K562 (cell line): ENCODE measurements around the gene LNPEP. TPM values are rescaled to one million over a fixed set of nuclear protein-coding genes. Genes with fewer than 3 reads are reported as not detected.

Source experiments
- KDM5B ChIP-seq: fragments of 200-600 bp; sonication (generic); IDR thresholded peaks from 2 replicates; pipeline ENCODE4 v1.6.1; 2012; ENCODE audit warnings: low read depth, mild to moderate bottlenecking, moderate library complexity, low read length, control low read depth, inconsistent platforms; ENCODE audit not compliant: insufficient replicate concordance
- MCM7 ChIP-seq, 2 experiments: fragments of 450-650 bp; IDR thresholded peaks; 2 replicates each; pipeline ENCODE4 v1.6.1; 2016 to 2018
- MIER1 ChIP-seq: fragments of 450-650 bp; IDR thresholded peaks from 2 replicates; pipeline ENCODE4 v1.6.1; 2016; ENCODE audit warnings: antibody characterized with exemption, mild to moderate bottlenecking, low read depth
- MLLT1 ChIP-seq, 2 experiments: fragments of 450-650 bp; IDR thresholded peaks; 2 replicates each; pipeline ENCODE4 v1.6.1; 2016
- RAD21 ChIP-seq, 2 experiments: fragments of 250-450 bp in 1 of 2; fragments of 450-650 bp in 1 of 2; sonication (Bioruptor Pico) in 1 of 2; formaldehyde crosslinking in 1 of 2; IDR thresholded peaks in 1 of 2; conservative IDR thresholded peaks in 1 of 2; 2 replicates each; pipeline versions ENCODE4 v1.4.0 to v1.8.0; 2020 to 2022; ENCODE audit warnings: mild to moderate bottlenecking in 2 of 2, moderate library complexity in 1 of 2
- RHOXF2B ChIP-seq: fragments of 250-450 bp; sonication (Bioruptor Pico); conservative IDR thresholded peaks from 2 replicates; pipeline ENCODE4 v1.5.1; 2021
- ZBTB1 ChIP-seq: sonication (generic); formaldehyde crosslinking; IDR thresholded peaks from 2 replicates; pipeline ENCODE4 v1.8.1; 2023; ENCODE audit warnings: missing genetic modification reagents, low read depth, mild to moderate bottlenecking, borderline replicate concordance
- ZFP30 ChIP-seq: fragments of 250-450 bp; sonication (Bioruptor Pico); IDR thresholded peaks from 2 replicates; pipeline ENCODE4 v1.8.0; 2022; ENCODE audit warnings: moderate library complexity, mild to moderate bottlenecking, inconsistent platforms, borderline replicate concordance
- ZNF431 ChIP-seq: sonication (generic); formaldehyde crosslinking; IDR thresholded peaks from 2 replicates; pipeline ENCODE4 v1.8.0; 2022; ENCODE audit warnings: mild to moderate bottlenecking, missing genetic modification reagents
- polyA plus RNA-seq, 8 experiments: library from polyadenylated mRNA; depleted of rRNA in 4 of 8; stranded (reverse) in 5 of 8; unstranded in 3 of 8; fragments of >200 nt; fragmentation: Nextera tagmentation in 2 of 8; fragmentation: Illumina TruSeq in 1 of 8; extraction: Ambion mirVana in 2 of 8; extraction: Trizol in 1 of 8; gene quantifications; 2 replicates each; pipeline versions ENCODE4 v1.2.1 to v1.2.3, GENCODE V29; 2011 to 2014; ENCODE audit warnings: inconsistent platforms in 1 of 8, missing spikeins in 1 of 8
- total RNA-seq, 7 experiments: library from RNA; depleted of rRNA in 6 of 7; stranded (reverse); fragments of >200 nt in 6 of 7; fragmentation: Illumina TruSeq in 2 of 7; extraction: Trizol in 2 of 7; gene quantifications; 2 replicates each; pipeline versions ENCODE4 v1.2.1 to v1.2.3, GENCODE V29; 2011 to 2021; ENCODE audit warnings: low replicate concordance in 1 of 7

Gene LNPEP
- total and polyA plus RNA-seq, 9 of the 15 experiments (the other 6 are each of a cell fraction or from before 2014, with no cell fraction given): 2.6 to 27.9 (median 11.2) TPM

DNA sequence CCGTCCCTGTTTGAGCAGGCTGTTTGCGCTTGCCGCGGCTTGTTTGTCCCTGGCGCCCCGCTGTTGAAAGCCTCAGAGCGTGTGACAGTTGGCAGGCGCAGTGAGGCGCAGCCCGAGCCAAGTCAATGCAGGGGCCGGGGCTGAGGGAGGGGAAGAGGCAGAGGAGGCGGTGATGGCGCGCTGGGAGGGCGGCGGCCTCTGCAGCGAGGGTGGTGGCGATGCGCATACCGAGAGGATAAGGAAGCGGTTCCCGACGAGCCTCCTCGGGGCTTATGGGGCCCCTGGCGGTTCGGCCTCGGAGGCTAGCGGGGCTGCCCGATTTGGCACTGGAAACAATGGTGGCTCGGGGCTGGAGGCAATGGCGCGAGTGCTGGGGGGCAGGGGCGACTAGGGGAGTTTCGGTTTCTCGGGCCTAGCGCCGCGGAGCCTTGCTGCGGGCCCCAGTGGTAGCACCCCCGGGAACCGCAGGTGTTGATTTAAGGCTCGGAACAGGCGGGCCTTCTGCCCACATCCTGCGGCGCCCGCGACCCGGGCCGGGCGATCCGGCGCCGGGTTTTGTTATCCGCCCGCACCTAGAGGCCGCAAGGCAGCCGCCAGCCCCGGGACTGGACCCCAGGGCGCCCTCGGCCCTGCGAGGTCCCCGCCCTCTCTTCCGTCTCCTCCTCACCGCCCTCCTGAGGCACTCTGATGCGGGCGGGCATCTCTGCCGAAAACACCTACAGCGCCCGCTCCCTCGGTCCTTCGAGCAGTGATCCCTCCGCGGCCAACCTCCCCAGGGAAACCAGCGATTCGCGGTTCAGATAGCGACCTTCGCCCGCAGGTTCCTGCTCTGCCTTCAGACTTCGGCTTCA, 947 bp upstream of the LNPEP start (continued):
- TF ChIP-seq MLLT1 (IDR thresholded peaks at IDR 0.05) (peak in 1 of 2 experiments; percentile 48; a peak in 1 of 4 replicates), ZBTB1 (CRISPR knock-in tag) (peak; percentile 90), KDM5B (peak; percentile 84), RHOXF2B (CRISPR knock-in tag) (peak; percentile 64; the same call in 1 of the 2 replicates), ZFP30 (CRISPR knock-in tag) (no peak), ZNF431 (CRISPR knock-in tag) (no peak; the same call in 1 of the 2 replicates), RAD21 (CRISPR knock-in tag; conservative IDR thresholded peaks at IDR 0.05 in 1 of 2, IDR thresholded peaks at IDR 0.05 in 1 of 2) (no peak; a peak in 1 of 4 replicates), MIER1 (no peak), MCM7 (IDR thresholded peaks at IDR 0.05) (no peak)
